Type B pancreatic cell (in vitro differentiated cells): ENCODE measurements around the gene DPP10. TPM values are rescaled to one million over a fixed set of nuclear protein-coding genes. Genes with fewer than 3 reads are reported as not detected.

Source experiments
- DNase-seq: peaks from one replicate; pipeline ENCODE4 v3.0.0; 2021; ENCODE audit warnings: mixed read lengths; ENCODE audit not compliant: unreplicated experiment; ENCODE audit errors: extremely low spot score
- H3K27ac Mint-ChIP-seq: 2 replicates; pipeline ENCODE4 v1.8.0; 2021; ENCODE audit warnings: mild to moderate bottlenecking, mixed read lengths
- H3K27me3 Mint-ChIP-seq: 2 replicates; pipeline ENCODE4 v1.8.0; 2021; ENCODE audit warnings: mixed read lengths
- H3K36me3 Mint-ChIP-seq: 2 replicates; pipeline ENCODE4 v1.8.0; 2021; ENCODE audit warnings: mixed read lengths
- H3K4me1 Mint-ChIP-seq: one replicate; pipeline ENCODE4 v1.8.0; 2021; ENCODE audit warnings: mixed read lengths; ENCODE audit not compliant: unreplicated experiment
- H3K4me3 Mint-ChIP-seq: 2 replicates; pipeline ENCODE4 v1.8.0; 2021; ENCODE audit warnings: mild to moderate bottlenecking, mixed read lengths
- H3K9me3 Mint-ChIP-seq: 2 replicates; pipeline ENCODE4 v1.8.0; 2021; ENCODE audit warnings: mixed read lengths
- total RNA-seq: library from RNA; stranded (reverse); gene quantifications from 2 replicates; pipeline ENCODE4 v1.2.1, GENCODE V29; 2021; ENCODE audit warnings: low replicate concordance
- TF ChIP-seq, protein P1 (sequence below): fragments of 200-600 bp; sonication (generic); conservative IDR thresholded peaks from 2 replicates; pipeline ENCODE4 v1.5.0; 2021; ENCODE audit warnings: antibody characterized with exemption, mild to moderate bottlenecking

The DPP10 gene
- total RNA-seq, 1 donor from 2014 or later = 8.8 TPM

DNA sequence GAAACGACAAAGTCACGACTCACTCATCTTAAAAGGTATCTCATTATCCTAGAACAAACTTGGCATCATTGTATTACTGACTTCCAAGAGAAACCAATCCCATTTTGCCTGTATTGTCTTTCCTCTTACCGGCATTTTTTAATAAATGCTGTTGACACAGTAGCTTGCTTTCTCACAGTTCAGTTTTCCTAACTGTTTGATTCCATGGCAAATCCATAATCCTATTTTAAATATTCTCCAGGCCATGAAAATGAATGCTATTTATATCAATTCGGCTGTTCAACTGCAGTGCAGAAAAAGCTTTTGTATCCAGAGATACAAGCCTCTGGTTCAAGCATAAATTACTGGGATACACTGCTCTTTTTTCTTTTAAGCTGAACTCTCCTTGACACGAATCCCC is 1241.9 kb downstream of the DPP10 start:
- no peak overlapping the region for H3K4me3 Mint-ChIP-seq
- no peak overlapping the region for H3K27ac Mint-ChIP-seq
- no peaks in the 10 kb centered on the region for H3K27me3 Mint-ChIP-seq
- H3K9me3 Mint-ChIP-seq = no peaks in the 10 kb centered on the region
- no peak for DNase-seq
- no peaks in the 10 kb centered on the region for H3K36me3 Mint-ChIP-seq
- H3K4me1 Mint-ChIP-seq = no peaks in the 10 kb centered on the region
- TF ChIP-seq, protein P1, sequence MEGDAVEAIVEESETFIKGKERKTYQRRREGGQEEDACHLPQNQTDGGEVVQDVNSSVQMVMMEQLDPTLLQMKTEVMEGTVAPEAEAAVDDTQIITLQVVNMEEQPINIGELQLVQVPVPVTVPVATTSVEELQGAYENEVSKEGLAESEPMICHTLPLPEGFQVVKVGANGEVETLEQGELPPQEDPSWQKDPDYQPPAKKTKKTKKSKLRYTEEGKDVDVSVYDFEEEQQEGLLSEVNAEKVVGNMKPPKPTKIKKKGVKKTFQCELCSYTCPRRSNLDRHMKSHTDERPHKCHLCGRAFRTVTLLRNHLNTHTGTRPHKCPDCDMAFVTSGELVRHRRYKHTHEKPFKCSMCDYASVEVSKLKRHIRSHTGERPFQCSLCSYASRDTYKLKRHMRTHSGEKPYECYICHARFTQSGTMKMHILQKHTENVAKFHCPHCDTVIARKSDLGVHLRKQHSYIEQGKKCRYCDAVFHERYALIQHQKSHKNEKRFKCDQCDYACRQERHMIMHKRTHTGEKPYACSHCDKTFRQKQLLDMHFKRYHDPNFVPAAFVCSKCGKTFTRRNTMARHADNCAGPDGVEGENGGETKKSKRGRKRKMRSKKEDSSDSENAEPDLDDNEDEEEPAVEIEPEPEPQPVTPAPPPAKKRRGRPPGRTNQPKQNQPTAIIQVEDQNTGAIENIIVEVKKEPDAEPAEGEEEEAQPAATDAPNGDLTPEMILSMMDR = no peak

DNA sequence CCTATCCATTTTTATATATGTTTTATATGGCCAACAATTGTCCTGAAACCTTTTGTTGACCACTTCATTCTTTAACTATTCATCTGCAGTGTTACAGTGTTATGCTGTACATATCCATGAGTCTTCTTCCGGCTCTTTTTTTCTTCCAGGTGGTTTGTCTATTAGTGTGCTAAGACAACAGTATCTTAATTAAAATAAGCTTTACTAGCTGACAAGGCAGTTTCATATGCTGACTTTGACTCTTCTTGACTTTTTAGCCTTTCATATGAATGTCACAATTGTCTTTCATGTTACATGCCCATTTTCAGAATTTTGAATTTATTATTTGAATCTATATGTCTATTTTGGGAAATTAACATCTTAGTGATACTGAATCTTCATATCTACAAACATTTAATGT is 1249.0 kb downstream of the DPP10 start:
- H3K4me3 Mint-ChIP-seq = no peak overlapping the region

DNA sequence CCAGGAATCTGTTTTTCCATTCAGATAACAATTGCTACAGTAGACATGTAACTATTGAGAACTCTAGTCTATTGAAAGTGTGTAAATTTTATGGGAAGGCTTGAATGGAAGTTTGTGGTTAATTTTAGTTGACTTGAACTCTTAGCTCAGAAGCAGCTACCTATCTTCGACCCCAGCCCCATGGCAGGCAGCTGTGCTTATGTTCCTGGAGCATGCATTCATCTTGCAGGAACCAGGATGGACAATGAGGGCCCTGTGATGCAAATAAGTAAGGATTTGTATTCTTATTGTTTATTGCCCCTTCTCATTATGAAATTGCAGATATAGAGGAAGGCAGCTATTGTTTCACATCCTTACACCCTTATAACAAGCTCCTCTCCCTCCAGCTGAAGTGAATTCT is 1252.2 kb downstream of the DPP10 start:
- H3K27ac Mint-ChIP-seq = no peak overlapping the region
- H3K9me3 Mint-ChIP-seq = no peaks in the 10 kb centered on the region
- TF ChIP-seq, protein P1 = no peak
- no peaks in the 10 kb centered on the region for H3K4me1 Mint-ChIP-seq
- no peak for DNase-seq
- no peaks in the 10 kb centered on the region for H3K27me3 Mint-ChIP-seq
- H3K4me3 Mint-ChIP-seq = no peak overlapping the region
- H3K36me3 Mint-ChIP-seq = no peaks in the 10 kb centered on the region

More for the DNA sequence above, 1249.0 kb downstream of the DPP10 start:
- no peaks in the 10 kb centered on the region for H3K9me3 Mint-ChIP-seq
- TF ChIP-seq, protein P1 = no peak
- H3K4me1 Mint-ChIP-seq = no peaks in the 10 kb centered on the region
- no peak for DNase-seq
- no peaks in the 10 kb centered on the region for H3K36me3 Mint-ChIP-seq
- no peak overlapping the region for H3K27ac Mint-ChIP-seq
- H3K27me3 Mint-ChIP-seq = no peaks in the 10 kb centered on the region

DNA sequence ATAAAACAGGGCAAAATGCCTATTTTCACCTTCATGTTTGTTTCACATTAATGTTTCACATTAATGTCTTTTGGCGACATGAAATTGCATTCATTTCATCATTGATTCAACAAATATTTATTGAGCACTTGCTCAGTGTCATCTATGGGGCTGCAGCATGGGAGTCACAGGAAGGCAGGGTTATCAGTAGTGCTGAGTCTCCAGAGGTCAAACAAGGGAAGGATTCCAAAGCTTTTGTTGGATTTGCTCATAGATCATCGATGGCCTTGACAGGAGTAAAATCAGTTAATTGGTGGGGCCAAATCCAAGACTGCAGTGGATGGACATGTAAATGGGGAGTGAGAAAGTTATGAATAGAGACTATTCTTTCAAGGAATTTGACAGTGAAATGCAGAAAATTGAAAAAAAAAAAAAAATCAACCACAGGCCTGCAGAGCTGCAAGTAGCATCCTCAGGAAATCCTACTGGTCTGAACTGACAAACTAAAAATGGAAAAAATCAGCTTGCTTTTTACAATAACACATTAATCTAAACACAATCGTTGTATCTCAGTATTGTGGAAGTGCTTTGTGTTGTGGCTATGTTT is 1290.8 kb downstream of the DPP10 start:
- Mint-ChIP-seq H3K27ac (no peak overlapping the region), H3K27me3 (no peaks in the 10 kb centered on the region), H3K4me3 (no peak overlapping the region), H3K36me3 (no peaks in the 10 kb centered on the region), H3K9me3 (no peaks in the 10 kb centered on the region), H3K4me1 (no peaks in the 10 kb centered on the region)
- TF ChIP-seq, protein P1 = no peak
- no peak for DNase-seq

DNA sequence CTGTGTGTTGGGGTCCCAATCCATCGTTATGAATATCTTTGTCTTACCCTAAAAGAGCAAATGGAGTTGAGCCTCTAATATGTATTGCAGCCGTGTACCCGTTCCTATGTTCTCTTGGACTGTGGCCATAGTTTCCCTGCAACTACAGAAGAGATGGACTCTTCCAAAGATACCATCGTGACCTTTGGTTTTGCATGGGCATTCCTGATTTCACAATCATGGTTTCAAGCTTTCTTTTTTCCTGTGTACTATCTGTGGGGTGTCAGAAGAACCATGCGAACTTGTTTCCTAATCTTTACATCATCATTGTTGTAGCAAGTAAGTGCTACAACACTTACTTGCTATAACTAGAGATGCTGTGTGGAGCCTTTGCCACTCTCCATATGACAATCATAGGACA is 1295.7 kb downstream of the DPP10 start:
- H3K27ac Mint-ChIP-seq = no peak overlapping the region
- H3K9me3 Mint-ChIP-seq = no peaks in the 10 kb centered on the region
- TF ChIP-seq, protein P1 = no peak
- DNase-seq = no peak
- no peaks in the 10 kb centered on the region for H3K36me3 Mint-ChIP-seq
- H3K27me3 Mint-ChIP-seq = no peaks in the 10 kb centered on the region
- no peaks in the 10 kb centered on the region for H3K4me1 Mint-ChIP-seq
- H3K4me3 Mint-ChIP-seq = no peak overlapping the region

DNA sequence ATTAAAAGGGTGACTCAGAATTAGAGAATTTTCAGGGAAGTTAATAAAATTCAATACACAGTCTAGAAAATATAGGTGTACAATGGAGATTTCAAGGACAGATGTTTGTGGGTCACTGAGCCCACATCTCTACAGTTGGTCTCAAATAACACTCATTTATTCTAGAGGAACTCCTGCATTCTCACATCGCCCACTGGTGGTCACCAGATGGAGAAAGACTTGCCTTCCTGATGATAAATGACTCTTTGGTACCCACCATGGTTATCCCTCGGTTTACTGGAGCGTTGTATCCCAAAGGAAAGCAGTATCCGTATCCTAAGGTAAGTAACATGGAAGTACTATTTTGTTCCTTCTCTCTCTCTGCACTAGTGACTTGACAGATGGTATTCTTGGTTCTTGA is 1297.1 kb downstream of the DPP10 start:
- Mint-ChIP-seq H3K27me3 (no peaks in the 10 kb centered on the region), H3K4me3 (no peak overlapping the region), H3K36me3 (no peaks in the 10 kb centered on the region), H3K9me3 (no peaks in the 10 kb centered on the region), H3K27ac (no peak overlapping the region), H3K4me1 (no peaks in the 10 kb centered on the region)
- no peak for DNase-seq
- TF ChIP-seq, protein P1 = peak; percentile 40
